Sigmoid colon (tissue), 7 donors: ENCODE data around the gene GPR183. TPM values are rescaled to one million over a fixed set of nuclear protein-coding genes. Genes with fewer than 3 reads are reported as not detected.

Experiments
- DNase-seq: peaks from one replicate; pipeline ENCODE4 v3.0.0-alpha.2; 2019
- H3K27ac ChIP-seq, 4 donors: fragments of 200-600 bp; sonication (generic); one replicate each; pipeline ENCODE4 v1.5.1; 2016 to 2019; ENCODE audit warnings: mild to moderate bottlenecking in 1 of 4
- H3K27me3 ChIP-seq, 3 donors: fragments of 200-600 bp; sonication (generic); one replicate each; pipeline ENCODE4 v1.5.1; 2019; ENCODE audit warnings: mild to moderate bottlenecking in 1 of 3
- H3K36me3 ChIP-seq, 4 donors: fragments of 200-600 bp; sonication (generic); one replicate each; pipeline ENCODE4 v1.5.1; 2016 to 2019
- H3K4me1 ChIP-seq, 4 donors: fragments of 200-600 bp; sonication (generic); one replicate each; pipeline ENCODE4 v1.5.1; 2017 to 2019
- H3K4me3 ChIP-seq, 4 donors: fragments of 200-600 bp; sonication (generic); one replicate each; pipeline ENCODE4 v1.5.1; 2017 to 2019; ENCODE audit warnings: mild to moderate bottlenecking in 2 of 4, moderate library complexity in 1 of 4
- H3K9me3 ChIP-seq, 4 donors: fragments of 200-600 bp in 3 of 4; sonication (generic) in 3 of 4; one replicate each; pipeline versions ENCODE4 v1.5.1 to v1.6.1; 2013 to 2019
- EP300 ChIP-seq, 4 donors: sonication (generic); formaldehyde crosslinking; IDR thresholded peaks; one replicate each; pipeline ENCODE4 v1.6.1; 2017; ENCODE audit warnings: antibody characterized with exemption in 4 of 4
- POLR2A ChIP-seq, 2 donors: fragments of 450-650 bp; IDR thresholded peaks; one replicate each; pipeline ENCODE4 v1.6.1; 2016; ENCODE audit warnings: antibody characterized with exemption in 2 of 2, mild to moderate bottlenecking in 2 of 2, moderate library complexity in 2 of 2
- POLR2AphosphoS5 ChIP-seq, 4 donors: sonication (generic); formaldehyde crosslinking; IDR thresholded peaks; one replicate each; pipeline ENCODE4 v1.6.1; 2017; ENCODE audit warnings: antibody characterized with exemption in 4 of 4
- WGBS, 2 donors: extraction: QIAGEN DNeasy Blood & Tissue Kit; methylation state at CpG; one replicate each; pipeline ENCODE4 v1.1.7; 2013; 5-methylcytosine and 5-hydroxymethylcytosine counted together
- intact Hi-C: fragments of 100-400 bp; cut with DNase I; formaldehyde crosslinking; loops from one replicate; pipeline ENCODE4 v1.15.1; 2023
- polyA plus RNA-seq, 3 donors: library from polyadenylated mRNA; stranded (reverse); fragments of 200-250 nt; gene quantifications; one replicate each; pipeline ENCODE4 v1.2.3, GENCODE V29; 2013
- total RNA-seq, 4 donors: library from RNA; depleted of rRNA; stranded (reverse); fragments of >200 nt; gene quantifications; one replicate each; pipeline ENCODE4 v1.1.0, GENCODE V29; 2016
- TF ChIP-seq, protein P1 (sequence below), 4 experiments: fragments of 450-650 bp in 3 of 4; fragments of 200-600 bp in 1 of 4; IDR thresholded peaks; one replicate each; pipeline ENCODE4 v1.5.1; 2016 to 2019; ENCODE audit warnings: antibody characterized with exemption in 4 of 4, mild to moderate bottlenecking in 3 of 4, moderate library complexity in 2 of 4
- donor health status: healthy with polysubstance abuse.
- donor health status: Bipolar disorder and iron deficiency.
- donor health status: healthy.

Gene GPR183
- total and polyA plus RNA-seq, 7 donors, result 4.8 to 36.4 (median 30.9) TPM

DNA sequence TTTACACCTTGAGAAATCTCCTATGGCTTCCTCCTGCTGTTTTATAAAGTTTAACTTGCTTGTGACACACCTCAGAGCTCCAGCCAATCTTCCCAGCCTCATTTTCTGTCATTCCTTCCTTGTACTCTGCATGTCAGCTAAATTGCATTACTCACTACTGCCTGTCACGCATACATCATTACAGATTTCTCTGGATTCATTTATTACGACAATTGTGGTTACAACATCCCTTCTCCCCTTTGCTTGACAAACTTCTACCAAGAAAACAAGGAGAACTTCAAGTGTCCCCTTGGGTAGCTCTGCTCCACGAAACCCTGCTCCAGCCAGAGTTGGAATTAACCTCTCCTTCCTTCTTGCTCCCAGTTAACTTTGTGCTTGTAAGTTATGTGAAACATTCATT, 27.0 kb downstream of the GPR183 start:
- no peak for DNase-seq
- no peaks in the 10 kb centered on the region for H3K27me3 ChIP-seq
- intact Hi-C loops, result no loop called here
- H3K36me3 ChIP-seq, result no peaks in the 10 kb centered on the region
- no peak overlapping the region for H3K4me3 ChIP-seq
- H3K4me1 ChIP-seq, result peaks cover 0 to 18% (median 6%) of the 10 kb centered on the region in 4 donors
- no peaks in the 10 kb centered on the region for H3K9me3 ChIP-seq
- WGBS, 2 donors, result 40 to 66% methylated on average over 3 of the region's 3 CpGs
- peak overlapping the region in 2 of 4 donors; percentile 53 to 55 for H3K27ac ChIP-seq
- peak in 2 of 4 donors; percentile 49 to 68 for TF ChIP-seq POLR2AphosphoS5 (IDR thresholded peaks at IDR 0.05)
- TF ChIP-seq, protein P1, sequence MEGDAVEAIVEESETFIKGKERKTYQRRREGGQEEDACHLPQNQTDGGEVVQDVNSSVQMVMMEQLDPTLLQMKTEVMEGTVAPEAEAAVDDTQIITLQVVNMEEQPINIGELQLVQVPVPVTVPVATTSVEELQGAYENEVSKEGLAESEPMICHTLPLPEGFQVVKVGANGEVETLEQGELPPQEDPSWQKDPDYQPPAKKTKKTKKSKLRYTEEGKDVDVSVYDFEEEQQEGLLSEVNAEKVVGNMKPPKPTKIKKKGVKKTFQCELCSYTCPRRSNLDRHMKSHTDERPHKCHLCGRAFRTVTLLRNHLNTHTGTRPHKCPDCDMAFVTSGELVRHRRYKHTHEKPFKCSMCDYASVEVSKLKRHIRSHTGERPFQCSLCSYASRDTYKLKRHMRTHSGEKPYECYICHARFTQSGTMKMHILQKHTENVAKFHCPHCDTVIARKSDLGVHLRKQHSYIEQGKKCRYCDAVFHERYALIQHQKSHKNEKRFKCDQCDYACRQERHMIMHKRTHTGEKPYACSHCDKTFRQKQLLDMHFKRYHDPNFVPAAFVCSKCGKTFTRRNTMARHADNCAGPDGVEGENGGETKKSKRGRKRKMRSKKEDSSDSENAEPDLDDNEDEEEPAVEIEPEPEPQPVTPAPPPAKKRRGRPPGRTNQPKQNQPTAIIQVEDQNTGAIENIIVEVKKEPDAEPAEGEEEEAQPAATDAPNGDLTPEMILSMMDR (IDR thresholded peaks at IDR 0.05), result no peak
- peak in 2 of 4 donors; percentile 49 to 50 for TF ChIP-seq EP300 (IDR thresholded peaks at IDR 0.05)
- no peak for TF ChIP-seq POLR2A (IDR thresholded peaks at IDR 0.05)

DNA sequence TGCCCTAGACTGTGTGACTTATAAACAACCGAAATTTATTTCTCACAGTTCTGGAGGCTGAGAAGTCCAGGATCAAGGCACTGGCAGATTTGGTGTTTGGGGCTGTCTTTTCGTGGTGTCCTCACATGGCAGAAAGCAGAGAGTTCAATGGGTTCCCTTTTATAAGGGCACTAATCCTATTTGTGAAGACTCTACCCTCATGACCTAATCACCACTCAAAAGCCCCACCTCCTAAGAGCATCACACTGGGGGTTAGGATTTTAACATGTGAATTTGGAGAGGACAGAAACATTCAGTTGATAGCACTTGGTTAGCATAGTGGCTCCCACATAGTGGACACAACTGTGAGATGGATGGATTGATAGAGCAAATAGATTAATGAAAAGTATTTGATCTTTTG, 27.6 kb downstream of the GPR183 start:
- intact Hi-C loops, result no loop called here
- H3K9me3 ChIP-seq, result no peaks in the 10 kb centered on the region
- H3K27me3 ChIP-seq, result no peaks in the 10 kb centered on the region
- no peak for DNase-seq
- no peaks in the 10 kb centered on the region for H3K36me3 ChIP-seq
- 81 to 93% methylated on average over 2 of the region's 2 CpGs for WGBS, 2 donors
- H3K27ac ChIP-seq, result peak overlapping the region in 2 of 4 donors; percentile 2 to 16
- no peak overlapping the region for H3K4me3 ChIP-seq
- H3K4me1 ChIP-seq, result peaks cover 0 to 18% (median 6%) of the 10 kb centered on the region in 4 donors
- TF ChIP-seq, protein P1 (IDR thresholded peaks at IDR 0.05), result no peak
- TF ChIP-seq POLR2A (IDR thresholded peaks at IDR 0.05) (no peak), POLR2AphosphoS5 (IDR thresholded peaks at IDR 0.05) (no peak), EP300 (IDR thresholded peaks at IDR 0.05) (no peak)

DNA sequence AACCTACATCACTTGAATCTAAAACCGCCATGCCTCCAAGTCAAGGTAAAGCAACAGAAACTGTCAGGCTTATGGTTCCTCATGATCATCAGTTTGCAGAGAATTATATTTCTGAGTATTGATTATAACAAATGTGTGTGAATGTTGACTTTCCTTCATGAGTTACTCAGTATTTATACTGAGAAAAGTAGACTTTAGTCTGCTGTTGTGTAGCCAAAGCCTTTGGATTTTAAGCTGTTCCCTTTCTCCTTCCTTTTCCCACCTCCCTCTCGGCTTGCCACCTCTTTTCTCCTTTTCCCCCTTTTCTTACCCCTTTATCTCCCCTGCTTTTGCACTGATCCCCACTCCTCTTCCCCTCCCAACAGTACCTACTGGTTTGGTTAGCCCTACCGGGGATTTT, 28.4 kb downstream of the GPR183 start:
- TF ChIP-seq POLR2AphosphoS5 (IDR thresholded peaks at IDR 0.05) (no peak), EP300 (IDR thresholded peaks at IDR 0.05) (no peak), POLR2A (IDR thresholded peaks at IDR 0.05) (no peak)
- TF ChIP-seq, protein P1 (IDR thresholded peaks at IDR 0.05), result no peak
- H3K4me1 ChIP-seq, result peaks cover 0 to 18% (median 6%) of the 10 kb centered on the region in 4 donors
- H3K9me3 ChIP-seq, result no peaks in the 10 kb centered on the region
- intact Hi-C loops, result no loop called here
- H3K36me3 ChIP-seq, result no peaks in the 10 kb centered on the region
- no peak overlapping the region for H3K4me3 ChIP-seq
- no peak overlapping the region for H3K27ac ChIP-seq
- no peak for DNase-seq
- 75 to 88% methylated on average over 3 of the region's 3 CpGs for WGBS, 2 donors
- no peaks in the 10 kb centered on the region for H3K27me3 ChIP-seq

DNA sequence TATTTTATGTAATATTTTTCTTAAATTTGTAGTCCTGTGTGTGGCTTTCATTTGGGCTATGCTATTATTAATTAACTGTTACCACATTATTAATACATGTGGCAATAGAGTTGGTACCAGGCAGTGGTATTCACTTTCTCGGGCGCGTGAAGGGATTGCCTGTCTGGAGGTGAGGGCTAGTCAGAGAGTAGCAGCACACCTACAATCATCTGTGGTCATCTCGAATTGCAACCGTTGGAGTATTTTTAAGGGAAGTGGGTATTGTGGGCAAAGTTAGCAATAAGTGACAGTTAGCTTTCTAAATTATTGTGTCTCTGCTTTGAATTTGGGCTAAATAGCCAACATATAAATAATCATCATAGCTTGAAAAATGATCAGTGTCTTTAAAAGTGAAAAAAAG, 29.0 kb downstream of the GPR183 start:
- Histone ChIP-seq H3K4me1 (peaks cover 0 to 16% (median 6%) of the 10 kb centered on the region in 4 donors), H3K36me3 (no peaks in the 10 kb centered on the region), H3K9me3 (no peaks in the 10 kb centered on the region), H3K4me3 (no peak overlapping the region), H3K27me3 (no peaks in the 10 kb centered on the region), H3K27ac (peak overlapping the region in 1 of 4 donors; percentile 13)
- TF ChIP-seq POLR2A (IDR thresholded peaks at IDR 0.05) (no peak), EP300 (IDR thresholded peaks at IDR 0.05) (no peak), POLR2AphosphoS5 (IDR thresholded peaks at IDR 0.05) (no peak)
- TF ChIP-seq, protein P1 (IDR thresholded peaks at IDR 0.05), result no peak
- WGBS, 2 donors, result 67 to 93% methylated on average over 5 of the region's 5 CpGs
- no peak for DNase-seq
- intact Hi-C loops, result no loop called here

DNA sequence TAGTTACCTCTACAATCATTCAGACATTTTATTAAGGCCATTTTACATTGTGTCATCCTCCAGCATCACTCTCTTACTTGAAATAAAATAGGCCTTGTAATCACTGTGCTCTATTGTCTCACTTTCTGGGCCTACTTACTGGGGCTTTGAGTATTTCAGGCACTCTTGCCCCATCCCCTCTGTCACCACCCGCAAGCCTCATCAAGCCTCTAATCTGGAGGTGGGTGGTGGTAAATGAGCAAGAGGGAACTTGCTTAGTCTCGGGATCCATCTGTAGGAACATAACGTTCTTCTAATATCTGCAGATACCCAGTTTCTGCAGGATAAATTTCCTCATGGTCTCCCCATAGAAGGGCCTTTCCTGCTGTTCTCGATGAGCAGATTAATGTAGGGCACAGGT, 29.6 kb downstream of the GPR183 start:
- H3K27ac ChIP-seq, result peak overlapping the region in 1 of 4 donors; percentile 13
- no peaks in the 10 kb centered on the region for H3K36me3 ChIP-seq
- WGBS, 2 donors, result 88 to 92% methylated on average over 4 of the region's 4 CpGs
- TF ChIP-seq, protein P1 (IDR thresholded peaks at IDR 0.05), result no peak
- TF ChIP-seq EP300 (IDR thresholded peaks at IDR 0.05), result peak in 2 of 4 donors; percentile 42 to 54
- TF ChIP-seq POLR2AphosphoS5 (IDR thresholded peaks at IDR 0.05), result no peak
- TF ChIP-seq POLR2A (IDR thresholded peaks at IDR 0.05), result no peak
- peaks cover 0 to 11% (median 3%) of the 10 kb centered on the region in 4 donors for H3K4me1 ChIP-seq
- H3K9me3 ChIP-seq, result peaks cover 0 to under 1% (median 0%) of the 10 kb centered on the region in 4 donors
- no peak for DNase-seq
- intact Hi-C loops, result no loop called here
- no peak overlapping the region for H3K4me3 ChIP-seq
- no peaks in the 10 kb centered on the region for H3K27me3 ChIP-seq
